ENCODE results near the gene PEAR1. TPM values are rescaled to one million over a fixed set of nuclear protein-coding genes. Genes with fewer than 3 reads are reported as not detected.

The PEAR1 gene
- total and polyA plus RNA-seq, 2 of the 8 experiments (the other 6 are each of a cell fraction or from before 2014, with no cell fraction given): 0.63 to 0.71 TPM

DNA sequence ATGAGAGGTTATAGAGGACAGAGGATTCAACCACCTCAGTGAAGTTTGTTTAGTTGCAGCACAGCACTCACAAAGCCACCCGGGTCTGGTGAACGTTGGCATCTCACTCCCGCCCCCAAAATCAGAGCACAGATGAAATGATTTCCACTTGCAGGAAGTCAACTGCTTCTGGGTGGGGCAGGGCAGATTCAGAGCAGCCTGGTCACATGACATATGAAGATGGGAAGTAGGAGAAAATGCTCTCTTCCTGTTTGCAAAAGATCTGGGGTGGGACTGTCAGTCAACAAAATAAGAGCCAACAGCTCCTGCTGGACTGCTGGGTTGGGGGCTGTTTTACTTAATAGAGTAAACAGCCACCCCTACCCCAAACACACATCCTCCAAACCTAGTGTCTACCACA, 70.1 kb downstream of the PEAR1 start (continued):
- TF ChIP-seq, protein P1, sequence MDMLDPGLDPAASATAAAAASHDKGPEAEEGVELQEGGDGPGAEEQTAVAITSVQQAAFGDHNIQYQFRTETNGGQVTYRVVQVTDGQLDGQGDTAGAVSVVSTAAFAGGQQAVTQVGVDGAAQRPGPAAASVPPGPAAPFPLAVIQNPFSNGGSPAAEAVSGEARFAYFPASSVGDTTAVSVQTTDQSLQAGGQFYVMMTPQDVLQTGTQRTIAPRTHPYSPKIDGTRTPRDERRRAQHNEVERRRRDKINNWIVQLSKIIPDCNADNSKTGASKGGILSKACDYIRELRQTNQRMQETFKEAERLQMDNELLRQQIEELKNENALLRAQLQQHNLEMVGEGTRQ (IDR thresholded peaks at IDR 0.05; ENCODE audit: low read length): no peak
- TF ChIP-seq TAF1 (IDR thresholded peaks at IDR 0.05; ENCODE audit: low read depth, low read length) (no peak), BACH1 (IDR thresholded peaks at IDR 0.05; ENCODE audit: low read length) (no peak), SIRT6 (IDR thresholded peaks at IDR 0.05; ENCODE audit: low read length) (no peak)
